ENCODE results near the gene PLXNB2.
A peak's percentile ranks its signal among the peaks of the same experiment; 100 is the strongest.
"Not testable (repeated sequence)": the region's sequence is repeated elsewhere in the genome, so short reads cannot be mapped to it uniquely, and the experiment has no call there.

Gene PLXNB2

GRCh38 chr22:50275181-50276055 lies 32.0 kb downstream of the PLXNB2 start:
- in situ Hi-C loops (cut with HindIII; ENCODE audit: low sequenced_read_pairs) = no loop called here
- no peak for DNase-seq (ENCODE audit: low read depth, low spot score)
- no peak overlapping the region for H3K4me3 ChIP-seq (ENCODE audit: low read depth, low read length)
- TF ChIP-seq, protein P1, sequence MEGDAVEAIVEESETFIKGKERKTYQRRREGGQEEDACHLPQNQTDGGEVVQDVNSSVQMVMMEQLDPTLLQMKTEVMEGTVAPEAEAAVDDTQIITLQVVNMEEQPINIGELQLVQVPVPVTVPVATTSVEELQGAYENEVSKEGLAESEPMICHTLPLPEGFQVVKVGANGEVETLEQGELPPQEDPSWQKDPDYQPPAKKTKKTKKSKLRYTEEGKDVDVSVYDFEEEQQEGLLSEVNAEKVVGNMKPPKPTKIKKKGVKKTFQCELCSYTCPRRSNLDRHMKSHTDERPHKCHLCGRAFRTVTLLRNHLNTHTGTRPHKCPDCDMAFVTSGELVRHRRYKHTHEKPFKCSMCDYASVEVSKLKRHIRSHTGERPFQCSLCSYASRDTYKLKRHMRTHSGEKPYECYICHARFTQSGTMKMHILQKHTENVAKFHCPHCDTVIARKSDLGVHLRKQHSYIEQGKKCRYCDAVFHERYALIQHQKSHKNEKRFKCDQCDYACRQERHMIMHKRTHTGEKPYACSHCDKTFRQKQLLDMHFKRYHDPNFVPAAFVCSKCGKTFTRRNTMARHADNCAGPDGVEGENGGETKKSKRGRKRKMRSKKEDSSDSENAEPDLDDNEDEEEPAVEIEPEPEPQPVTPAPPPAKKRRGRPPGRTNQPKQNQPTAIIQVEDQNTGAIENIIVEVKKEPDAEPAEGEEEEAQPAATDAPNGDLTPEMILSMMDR (IDR thresholded peaks at IDR 0.05; ENCODE audit: low read depth, low read length) = no peak

- TF ChIP-seq, protein P1 (IDR thresholded peaks at IDR 0.05; ENCODE audit: low read depth, low read length) = no peak
- DNase-seq (ENCODE audit: low read depth, low spot score) = no peak
- H3K4me3 ChIP-seq (ENCODE audit: low read depth, low read length) = no peak overlapping the region
- in situ Hi-C loops (cut with HindIII; ENCODE audit: low sequenced_read_pairs) = no loop called here
These were observed 32.7 kb downstream of the PLXNB2 start for GRCh38 chr22:50274771-50275170.

DNA sequence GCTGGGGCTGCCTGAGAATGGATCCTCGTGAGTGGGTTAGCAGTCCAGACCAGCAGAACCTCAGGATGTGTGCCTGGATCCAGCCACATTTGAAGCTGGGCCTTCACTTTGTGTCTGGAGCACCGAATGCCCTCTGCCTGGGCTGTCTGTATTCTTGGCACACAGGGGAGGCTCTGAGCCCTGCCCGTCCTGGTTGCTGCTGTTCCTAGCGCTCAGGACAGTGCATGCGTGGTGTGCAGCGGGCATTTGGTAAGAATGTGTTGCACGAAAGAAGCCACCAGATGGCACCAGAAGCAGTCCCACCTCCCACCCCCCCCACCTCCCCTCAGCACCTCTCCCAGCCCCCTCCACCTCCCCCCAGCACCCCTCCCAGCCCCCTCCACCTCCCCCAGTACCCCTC lies 33.1 kb downstream of the PLXNB2 start:
- DNase-seq (ENCODE audit: low read depth, low spot score) = peak; percentile 53
- in situ Hi-C loops (cut with HindIII; ENCODE audit: low sequenced_read_pairs) = no loop called here
- no peak overlapping the region for H3K4me3 ChIP-seq (ENCODE audit: low read depth, low read length)
- TF ChIP-seq, protein P1 (IDR thresholded peaks at IDR 0.05; ENCODE audit: low read depth, low read length) = peak; percentile 29

GRCh38 chr22:50273781-50274180 lies 33.7 kb downstream of the PLXNB2 start:
- DNase-seq (ENCODE audit: low read depth, low spot score); H3K4me3 ChIP-seq (ENCODE audit: low read depth, low read length); in situ Hi-C loops (cut with HindIII; ENCODE audit: low sequenced_read_pairs): not testable (repeated sequence)

- DNase-seq (ENCODE audit: low read depth, low spot score); in situ Hi-C loops (cut with HindIII; ENCODE audit: low sequenced_read_pairs); H3K4me3 ChIP-seq (ENCODE audit: low read depth, low read length): not testable (repeated sequence)
These were observed 34.1 kb downstream of the PLXNB2 start for GRCh38 chr22:50273352-50273751.

- no peak for DNase-seq (ENCODE audit: low read depth, low spot score)
- TF ChIP-seq, protein P1 (IDR thresholded peaks at IDR 0.05; ENCODE audit: low read depth, low read length) = no peak
- H3K4me3 ChIP-seq (ENCODE audit: low read depth, low read length) = no peak overlapping the region
- in situ Hi-C loops (cut with HindIII; ENCODE audit: low sequenced_read_pairs) = no loop called here
These were observed 35.2 kb downstream of the PLXNB2 start for GRCh38 chr22:50272044-50272802.

- peak; percentile 64 for DNase-seq (ENCODE audit: low read depth, low spot score)
These were observed 35.9 kb downstream of the PLXNB2 start for GRCh38 chr22:50271519-50271970.

More at GRCh38 chr22:50271519-50271970, 35.9 kb downstream of the PLXNB2 start:
- peak overlapping the region; percentile 47 for H3K4me3 ChIP-seq (ENCODE audit: low read depth, low read length)
- TF ChIP-seq, protein P1 (IDR thresholded peaks at IDR 0.05; ENCODE audit: low read depth, low read length) = peak; percentile 12
- in situ Hi-C loops (cut with HindIII; ENCODE audit: low sequenced_read_pairs) = no loop called here
